Fibroblast of peridontal ligament (primary cell): ENCODE results near the gene RPS6KB1.
"Not testable (repeated sequence)": the region's sequence is repeated elsewhere in the genome, so short reads cannot be mapped to it uniquely, and the experiment has no call there.

ENCODE experiments used
- DNase-seq: peaks from one replicate; pipeline ENCODE4 v3.0.0-alpha.2; 2010; ENCODE audit errors: extremely low read depth

RPS6KB1 gene

DNA sequence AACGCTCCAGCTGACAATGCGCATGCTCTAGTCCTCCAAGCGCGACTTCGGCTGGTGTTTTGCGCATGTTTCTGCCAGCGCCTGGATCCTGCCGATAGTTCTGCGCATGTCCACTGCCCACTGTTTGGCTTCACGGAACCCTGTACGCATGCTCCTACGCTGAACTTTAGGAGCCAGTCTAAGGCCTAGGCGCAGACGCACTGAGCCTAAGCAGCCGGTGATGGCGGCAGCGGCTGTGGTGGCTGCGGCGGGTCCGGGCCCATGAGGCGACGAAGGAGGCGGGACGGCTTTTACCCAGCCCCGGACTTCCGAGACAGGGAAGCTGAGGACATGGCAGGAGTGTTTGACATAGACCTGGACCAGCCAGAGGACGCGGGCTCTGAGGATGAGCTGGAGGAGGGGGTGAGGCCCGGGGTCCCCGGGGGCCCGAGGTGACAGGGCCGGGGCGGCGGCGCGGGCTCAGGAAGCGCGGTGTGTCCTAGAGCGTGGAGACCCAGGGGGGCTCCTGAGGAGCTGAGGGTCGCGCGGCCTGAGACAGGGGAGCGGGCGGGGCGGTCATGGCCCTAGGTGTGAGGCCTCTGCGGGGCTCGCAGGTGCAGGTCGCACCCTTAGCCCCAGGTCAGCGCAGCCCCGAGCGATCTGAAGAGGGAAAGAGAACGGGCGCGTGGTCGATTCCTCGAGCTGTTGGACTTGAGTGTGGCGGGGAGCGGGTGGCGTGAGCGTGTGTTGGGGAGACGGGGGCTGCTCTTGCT lies at the start of gene RPS6KB1, which contains the start of gene TUBD1:
RPS6KB1 (plus strand) TSS at position 198 of the 752 bp plus-strand sequence; CDS start at position 262, 64 bp downstream.
TUBD1 (minus strand) TSS at position 20 of the 752 bp plus-strand sequence. CDS start 1,941 bp downstream, outside the sequence.
- DNase-seq: no peak

DNA sequence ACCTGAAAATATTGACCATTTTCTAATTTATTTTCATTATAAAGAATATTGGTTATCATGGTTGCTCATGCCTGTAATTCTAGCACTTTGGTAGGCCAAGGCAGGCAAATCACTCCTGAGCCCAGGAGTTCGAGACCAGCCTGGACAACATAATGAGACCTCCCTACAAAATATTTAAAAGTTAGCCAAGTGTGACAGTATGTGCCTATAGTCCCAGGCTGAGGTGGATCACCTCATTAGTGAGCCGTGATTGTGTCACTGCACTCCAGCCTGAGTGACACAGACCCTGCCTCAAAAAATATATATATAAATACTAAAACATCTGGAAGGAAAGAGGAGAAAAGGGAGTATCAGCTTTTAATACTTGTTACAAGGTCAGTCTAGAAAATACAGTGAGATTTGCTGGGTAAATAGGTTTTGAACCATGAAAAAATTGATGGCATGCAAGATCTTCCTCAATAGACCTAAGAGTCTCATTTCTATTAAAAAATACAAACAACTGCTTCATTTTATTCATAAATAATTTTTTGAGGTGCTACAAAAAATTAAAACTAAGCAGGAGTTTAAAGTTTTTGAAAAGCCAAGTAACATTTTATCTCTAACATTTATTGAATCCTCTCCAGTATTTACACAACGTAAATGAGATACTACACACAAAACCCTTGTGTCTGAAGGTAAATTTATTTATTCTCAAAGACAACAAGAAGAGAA lies 47.9 kb upstream of the RPS6KB1 start:
- peak; percentile 69 for DNase-seq

- DNase-seq: peak; percentile 95
These were observed 47.1 kb upstream of the RPS6KB1 start for GRCh38 chr17:59845595-59846393.

DNA sequence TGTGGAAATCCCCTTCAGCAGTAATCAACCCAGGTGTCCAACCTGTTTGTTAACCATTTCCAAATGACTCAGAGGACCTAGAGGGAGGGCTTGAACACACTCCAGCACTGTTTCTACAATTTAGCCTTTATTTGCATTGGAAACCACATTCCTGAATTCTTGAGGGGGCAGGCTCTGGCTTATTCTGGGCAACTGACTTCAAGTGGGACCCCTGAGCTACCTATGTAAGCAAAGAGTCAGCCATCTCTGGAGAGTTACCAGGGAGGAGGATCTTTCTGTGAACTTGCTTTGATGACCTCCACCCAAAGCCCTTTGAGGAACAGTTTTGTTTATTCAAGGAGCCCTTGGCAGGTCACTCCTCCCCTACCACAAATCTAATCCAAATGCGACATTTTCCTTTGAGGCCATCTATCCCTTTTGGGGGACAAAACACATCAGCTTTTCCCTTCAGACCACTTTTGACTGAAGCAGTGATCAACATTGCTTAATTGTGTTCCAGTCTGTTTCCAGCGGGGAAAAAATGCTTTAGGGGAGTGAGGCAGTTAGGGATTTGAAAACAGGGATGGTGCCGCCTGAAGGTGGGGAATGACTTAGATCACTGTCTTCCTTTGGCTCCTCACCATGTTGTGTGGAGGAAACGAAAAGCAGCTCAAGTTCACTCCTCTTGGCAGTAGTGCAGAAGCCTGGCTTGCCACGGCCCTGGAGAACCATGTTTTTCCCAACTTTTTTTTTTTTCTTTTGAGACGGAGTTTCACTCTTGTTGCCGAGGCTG lies 46.3 kb upstream of the RPS6KB1 start:
- peak; percentile 88 for DNase-seq

- no peak for DNase-seq
These were observed 44.6 kb upstream of the RPS6KB1 start for GRCh38 chr17:59848385-59848668.

DNA sequence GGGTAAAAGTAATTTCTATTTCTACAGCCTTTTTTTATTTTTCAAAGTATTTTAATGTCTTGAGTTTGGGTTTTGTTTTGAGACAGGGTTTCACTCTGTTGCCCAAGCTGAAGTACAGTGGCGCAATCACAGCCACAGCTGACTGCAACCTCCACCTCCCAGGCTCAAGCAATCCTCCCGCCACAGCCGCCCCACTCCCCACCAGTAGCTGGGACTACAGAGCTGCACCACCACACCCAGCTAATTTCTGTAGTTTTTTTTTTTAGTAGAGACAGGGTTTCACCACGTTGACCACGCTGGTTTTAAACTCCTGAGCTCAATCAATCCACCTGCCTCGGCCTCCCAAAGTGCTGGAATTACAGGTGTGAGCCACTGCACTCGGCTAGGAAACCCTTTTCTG lies 44.1 kb upstream of the RPS6KB1 start:
- DNase-seq: peak; percentile 84

GRCh38 chr17:59850311-59850710 lies 42.6 kb upstream of the RPS6KB1 start:
- not testable (repeated sequence) for DNase-seq

DNA sequence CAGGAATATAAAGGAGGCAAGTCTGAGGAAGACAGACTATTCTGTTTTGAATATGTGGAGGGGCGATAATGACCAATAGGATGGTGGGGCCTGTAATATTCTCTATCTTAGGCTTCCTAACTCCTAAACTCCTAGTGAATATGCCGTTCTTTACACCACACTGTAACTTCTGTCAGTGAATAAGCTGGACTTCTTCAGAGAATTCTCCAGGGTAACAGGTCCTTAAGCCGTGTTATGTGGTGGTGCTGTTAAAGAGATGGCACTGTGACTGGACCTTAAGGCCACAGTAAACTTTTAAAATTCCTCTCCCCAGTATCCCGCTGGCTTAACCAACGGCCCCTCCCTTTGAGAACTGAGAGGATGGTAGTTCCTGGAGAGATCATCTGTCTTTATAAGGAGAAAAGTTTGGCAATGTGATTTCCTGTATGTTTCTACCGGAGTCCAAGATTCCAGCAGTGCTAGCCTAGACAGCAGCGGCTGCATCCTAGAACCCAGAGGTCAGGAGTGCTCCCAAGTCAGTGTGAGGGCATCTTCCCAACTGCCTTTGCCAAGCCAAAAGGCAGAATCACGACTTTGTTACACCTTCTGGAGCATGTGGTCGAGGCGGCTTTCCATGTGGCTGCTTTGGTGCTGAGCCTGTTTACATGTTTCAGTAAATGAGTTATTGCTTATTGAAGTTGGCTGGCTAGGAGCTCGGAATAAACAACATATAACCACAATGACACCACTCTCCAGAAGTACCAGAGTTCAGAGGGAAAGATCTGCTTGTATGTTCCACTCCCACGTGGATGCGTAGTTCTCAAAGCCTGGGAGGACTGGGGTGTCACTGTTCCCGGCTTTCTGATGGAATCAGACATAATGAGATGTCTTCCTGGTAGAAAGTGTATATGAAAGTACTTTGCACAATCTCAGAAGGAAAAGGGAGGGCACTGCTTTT lies 41.2 kb upstream of the RPS6KB1 start:
- DNase-seq: peak; percentile 96

GRCh38 chr17:59852847-59853167 lies 40.1 kb upstream of the RPS6KB1 start:
- DNase-seq: not testable (repeated sequence)

DNA sequence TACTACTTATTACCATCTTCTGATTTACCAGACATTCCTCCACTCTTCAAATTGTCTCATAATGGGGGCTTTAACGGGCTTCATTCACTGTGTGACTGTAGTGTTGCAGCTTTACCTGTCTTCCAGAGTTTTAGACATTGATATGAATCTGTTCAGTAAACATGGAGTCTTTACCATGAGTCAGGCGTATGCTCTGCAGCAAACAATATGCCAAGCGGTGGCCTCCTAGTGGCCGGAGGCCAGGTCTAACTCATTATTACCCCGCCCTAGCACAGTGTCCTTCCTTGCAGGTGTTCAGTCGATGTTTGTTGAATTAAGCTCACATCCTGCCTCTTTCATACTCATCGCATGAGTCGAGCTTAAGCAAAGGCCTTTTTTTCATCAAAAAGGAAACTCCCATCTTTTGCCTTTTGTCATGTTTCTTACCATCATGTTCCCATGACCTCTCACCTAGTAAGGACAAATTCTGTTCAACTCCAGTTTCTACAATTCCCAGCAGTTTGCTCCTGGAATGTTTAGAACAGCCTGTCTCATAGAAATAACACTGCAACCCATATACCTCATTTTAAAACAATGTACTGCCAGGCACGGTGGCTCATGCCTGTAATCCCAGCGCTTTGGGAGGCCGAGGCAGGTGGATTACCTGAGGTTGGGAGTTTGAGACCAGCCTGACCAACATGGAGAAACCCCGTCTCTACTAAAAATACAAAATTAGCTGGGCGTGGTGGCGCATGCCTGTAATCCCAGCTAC lies 39.6 kb upstream of the RPS6KB1 start:
- peak; percentile 81 for DNase-seq

DNA sequence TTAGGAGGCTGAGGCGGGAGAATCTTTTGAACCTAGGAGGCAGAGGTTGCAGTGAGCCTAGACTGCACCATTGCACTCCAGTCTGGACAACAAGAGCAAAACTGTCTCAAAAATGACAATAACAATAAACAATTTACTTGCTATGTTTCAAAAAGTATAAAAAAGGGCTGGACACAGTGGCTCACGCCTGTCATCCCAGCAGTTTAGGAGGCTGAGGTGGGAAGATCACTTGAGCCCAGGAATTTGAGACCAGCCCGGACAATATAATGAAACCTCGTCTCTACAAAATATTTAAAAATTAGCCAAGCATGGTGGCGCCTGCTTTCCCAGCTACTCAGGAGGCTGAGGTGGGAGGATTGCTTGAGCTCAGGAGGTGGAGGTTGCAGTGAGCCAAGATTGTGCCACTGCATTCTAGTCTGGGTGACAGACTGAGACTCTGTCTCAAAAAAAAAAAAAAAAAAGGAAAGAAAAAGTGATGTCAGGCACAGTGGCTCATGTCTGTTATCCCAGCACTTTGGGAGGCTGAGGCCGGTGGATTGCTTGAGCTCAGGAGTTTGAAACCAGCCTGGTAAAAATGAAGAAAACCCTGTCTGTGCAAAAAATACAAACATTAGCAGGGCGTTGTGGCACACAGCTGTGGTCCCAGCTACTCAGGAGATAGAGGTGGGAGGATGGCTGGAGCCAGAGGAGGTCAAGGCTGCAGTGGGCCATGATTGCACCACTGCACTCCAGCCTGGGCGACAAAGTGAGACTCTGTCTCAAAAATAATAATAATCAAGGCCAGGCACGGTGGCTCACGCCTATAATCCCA lies 38.8 kb upstream of the RPS6KB1 start:
- not testable (repeated sequence) for DNase-seq

DNA sequence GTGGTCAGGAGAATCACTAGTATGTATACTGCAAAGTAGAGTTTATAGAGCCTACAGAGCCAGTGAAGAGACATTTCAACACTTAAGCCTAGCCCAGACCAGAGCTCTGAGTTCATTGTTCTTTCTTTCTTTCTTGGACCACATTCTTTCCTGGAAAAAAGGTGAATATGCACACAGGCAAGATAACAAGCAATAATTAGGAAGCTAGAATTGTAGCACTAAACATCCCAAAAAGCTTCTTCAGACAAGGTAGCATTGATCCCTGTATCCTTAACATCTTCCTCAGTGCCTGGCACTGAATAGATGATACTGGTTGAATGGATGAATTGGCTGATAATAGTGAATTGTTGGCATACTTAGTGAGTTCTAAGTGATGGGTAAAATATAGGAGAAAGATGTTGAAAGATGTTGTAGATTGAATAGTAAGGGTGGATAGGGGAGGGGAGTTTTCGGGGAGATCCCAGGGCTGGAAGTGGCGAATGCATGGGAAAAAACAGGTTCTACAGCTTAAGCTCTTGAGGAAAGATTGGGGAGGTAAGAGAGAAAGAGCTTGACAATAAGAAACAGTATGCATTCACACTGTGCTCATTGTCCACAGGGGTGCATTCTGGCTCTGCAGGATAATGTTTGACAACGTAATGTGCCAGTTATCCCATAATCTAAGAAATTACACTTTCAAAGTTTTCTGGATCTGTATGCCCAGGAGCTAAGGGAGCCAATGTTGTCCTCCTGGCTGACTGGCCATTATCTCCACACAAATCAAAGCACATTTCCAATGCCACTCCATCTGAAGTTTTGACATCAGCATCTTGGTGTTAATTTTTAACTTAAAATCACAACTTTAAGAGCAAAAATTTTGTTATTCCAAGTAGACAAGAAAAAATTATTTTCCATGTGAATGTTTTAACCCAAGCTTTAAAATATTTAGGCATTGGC lies 35.8 kb upstream of the RPS6KB1 start:
- DNase-seq: no peak

DNA sequence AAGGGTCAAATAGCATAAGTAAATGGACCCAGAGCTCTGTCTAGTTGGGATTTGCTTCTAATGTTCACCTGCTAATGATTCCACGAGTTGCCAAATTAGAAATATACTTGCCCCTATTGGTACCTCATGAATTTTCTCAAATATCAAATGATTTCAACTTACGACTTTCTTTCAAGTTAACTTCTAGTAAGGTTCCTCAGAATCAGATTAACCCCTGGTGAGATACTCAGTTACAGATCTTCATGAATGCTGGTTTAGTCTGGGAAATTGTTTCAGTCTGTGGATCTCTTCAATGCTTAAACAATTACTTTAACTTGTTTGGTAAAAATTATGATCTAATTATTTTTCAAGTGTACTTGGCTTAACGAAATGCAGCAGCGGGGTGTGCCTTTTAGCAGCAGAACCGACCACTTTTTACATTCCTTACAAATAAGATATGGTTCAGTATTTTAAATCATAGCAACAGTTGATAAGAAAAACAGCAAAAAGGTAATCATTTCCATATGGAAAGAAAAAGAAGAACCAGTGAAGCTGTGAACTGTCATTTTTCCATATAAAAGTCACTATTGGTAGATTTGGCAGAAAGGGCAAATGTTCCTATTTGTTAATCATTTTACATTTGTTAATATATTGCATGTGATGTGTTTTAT lies 34.6 kb upstream of the RPS6KB1 start:
- peak; percentile 69 for DNase-seq

DNA sequence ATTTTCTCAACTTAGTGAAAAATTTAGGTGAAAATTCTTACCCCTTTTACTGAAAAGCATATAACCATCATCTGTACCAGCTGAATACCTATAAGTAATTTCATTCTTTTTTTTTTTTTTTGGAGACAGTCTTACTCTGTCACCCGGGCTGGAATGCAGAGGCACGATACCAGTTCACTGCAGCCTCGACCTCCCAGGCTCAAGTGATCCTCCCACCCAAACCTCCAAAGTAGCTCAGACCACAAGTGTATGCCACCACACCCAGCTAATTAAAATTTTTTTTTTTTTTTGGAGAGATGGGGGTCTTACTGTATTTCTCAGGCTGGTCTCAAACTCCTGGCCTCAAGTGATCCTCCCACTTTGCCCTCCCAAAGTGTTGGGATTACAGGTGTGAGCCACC lies 34.0 kb upstream of the RPS6KB1 start:
- no peak for DNase-seq

DNA sequence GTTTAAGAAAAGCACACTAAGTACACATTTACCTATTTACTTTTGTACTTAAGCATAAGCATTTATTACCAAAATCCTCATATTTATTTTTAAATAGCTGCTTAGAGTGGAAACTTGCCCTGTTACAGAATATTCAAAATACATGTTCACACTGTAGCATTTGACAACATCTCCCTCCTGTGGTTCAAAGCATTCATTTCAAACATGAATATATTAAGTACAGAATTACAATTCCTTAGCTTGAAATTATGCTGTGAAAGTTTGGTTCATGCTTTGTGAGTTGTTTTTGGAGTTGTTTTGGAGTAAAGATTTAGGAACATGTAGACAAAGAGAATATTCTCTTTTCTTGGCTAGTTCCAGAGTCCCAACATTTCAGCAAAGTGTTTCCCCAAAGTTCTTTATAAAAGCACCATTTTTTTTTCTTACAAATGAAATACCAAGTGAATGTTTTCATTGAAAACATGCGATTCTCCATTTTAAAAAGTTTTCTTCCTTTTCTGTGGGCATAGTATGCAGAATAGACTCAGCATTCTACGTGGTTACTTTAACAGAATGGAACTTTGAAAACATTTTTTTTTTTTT lies 33.4 kb upstream of the RPS6KB1 start:
- peak; percentile 89 for DNase-seq

- no peak for DNase-seq
These were observed 29.3 kb upstream of the RPS6KB1 start for GRCh38 chr17:59863616-59864015.

DNA sequence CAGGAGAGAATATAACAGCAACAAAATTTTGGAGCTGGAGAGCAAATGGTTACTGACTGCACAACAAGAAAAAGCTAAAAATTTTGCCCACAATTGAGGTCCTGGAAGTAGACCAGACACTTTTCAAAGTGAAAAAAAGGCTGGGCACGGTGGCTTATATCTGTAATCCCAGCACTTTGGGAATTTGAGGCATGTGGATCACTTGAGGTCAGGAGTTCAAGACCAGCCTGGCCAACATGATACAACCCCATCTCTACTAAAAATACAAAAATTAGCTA lies 23.0 kb upstream of the RPS6KB1 start:
- DNase-seq: no peak
